Measurements from ENCODE around the gene IGSF3.

IGSF3 gene

GRCh38 chr1:116678732-116679090 is 11.2 kb upstream of the IGSF3 start:
- no peak overlapping the region for H3K4me3 ChIP-seq (ENCODE audit: low read depth in 1 of 2, low read length in 2 of 2)
- TF ChIP-seq CTCF (IDR thresholded peaks at IDR 0.05; ENCODE audit: borderline replicate concordance, extremely low read depth, low read length, poor library complexity, severe bottlenecking) (no peak), EZH2 (IDR thresholded peaks at IDR 0.05; ENCODE audit: borderline replicate concordance, low read depth, low read length, severe bottlenecking) (no peak)
- H3K4me2 ChIP-seq (ENCODE audit: insufficient read depth, low read length): no peak overlapping the region
- no peaks in the 10 kb centered on the region for H3K9me3 ChIP-seq (ENCODE audit: insufficient read depth, low read length, severe bottlenecking)
- H3K9ac ChIP-seq (ENCODE audit: low read depth, low read length): no peak overlapping the region
- no peaks in the 10 kb centered on the region for H3K36me3 ChIP-seq (ENCODE audit: insufficient read depth, low read length)
- no peaks in the 10 kb centered on the region for H3K4me1 ChIP-seq (ENCODE audit: insufficient read depth, low read length)
- no peak overlapping the region for H3K27ac ChIP-seq (ENCODE audit: low read length)
- H3K27me3 ChIP-seq (ENCODE audit: insufficient read depth, low read length, poor library complexity): no peaks in the 10 kb centered on the region
- no peaks in the 10 kb centered on the region for H3K79me2 ChIP-seq (ENCODE audit: insufficient read depth, low read length)
- no peak for ATAC-seq (ENCODE audit: insufficient read depth, low read depth)
- no peak for DNase-seq
- H2AFZ ChIP-seq (ENCODE audit: low read depth, low read length): no peak overlapping the region
- no peaks in the 10 kb centered on the region for H4K20me1 ChIP-seq (ENCODE audit: insufficient read depth, low read length)

GRCh38 chr1:116677474-116678062 is 10.0 kb upstream of the IGSF3 start:
- H3K27me3 ChIP-seq (ENCODE audit: insufficient read depth, low read length, poor library complexity): no peaks in the 10 kb centered on the region
- DNase-seq: no peak
- no peaks in the 10 kb centered on the region for H4K20me1 ChIP-seq (ENCODE audit: insufficient read depth, low read length)
- H3K4me3 ChIP-seq (ENCODE audit: low read depth in 1 of 2, low read length in 2 of 2): no peak overlapping the region
- no peaks in the 10 kb centered on the region for H3K79me2 ChIP-seq (ENCODE audit: insufficient read depth, low read length)
- ATAC-seq (ENCODE audit: insufficient read depth, low read depth): no peak
- no peak overlapping the region for H3K4me2 ChIP-seq (ENCODE audit: insufficient read depth, low read length)
- no peaks in the 10 kb centered on the region for H3K9me3 ChIP-seq (ENCODE audit: insufficient read depth, low read length, severe bottlenecking)
- no peak overlapping the region for H3K27ac ChIP-seq (ENCODE audit: low read length)
- TF ChIP-seq CTCF (IDR thresholded peaks at IDR 0.05; ENCODE audit: borderline replicate concordance, extremely low read depth, low read length, poor library complexity, severe bottlenecking): no peak
- TF ChIP-seq EZH2 (IDR thresholded peaks at IDR 0.05; ENCODE audit: borderline replicate concordance, low read depth, low read length, severe bottlenecking): no peak
- no peak overlapping the region for H2AFZ ChIP-seq (ENCODE audit: low read depth, low read length)
- no peaks in the 10 kb centered on the region for H3K4me1 ChIP-seq (ENCODE audit: insufficient read depth, low read length)
- no peaks in the 10 kb centered on the region for H3K36me3 ChIP-seq (ENCODE audit: insufficient read depth, low read length)
- no peak overlapping the region for H3K9ac ChIP-seq (ENCODE audit: low read depth, low read length)

- no peaks in the 10 kb centered on the region for H3K4me1 ChIP-seq (ENCODE audit: insufficient read depth, low read length)
- no peak overlapping the region for H3K9ac ChIP-seq (ENCODE audit: low read depth, low read length)
- H3K4me3 ChIP-seq (ENCODE audit: low read depth in 1 of 2, low read length in 2 of 2): no peak overlapping the region
- no peaks in the 10 kb centered on the region for H3K79me2 ChIP-seq (ENCODE audit: insufficient read depth, low read length)
- ATAC-seq (ENCODE audit: insufficient read depth, low read depth) (no peak), DNase-seq (no peak)
- no peaks in the 10 kb centered on the region for H3K27me3 ChIP-seq (ENCODE audit: insufficient read depth, low read length, poor library complexity)
- H4K20me1 ChIP-seq (ENCODE audit: insufficient read depth, low read length): no peaks in the 10 kb centered on the region
- H3K9me3 ChIP-seq (ENCODE audit: insufficient read depth, low read length, severe bottlenecking): no peaks in the 10 kb centered on the region
- H3K27ac ChIP-seq (ENCODE audit: low read length): no peak overlapping the region
- TF ChIP-seq CTCF (IDR thresholded peaks at IDR 0.05; ENCODE audit: borderline replicate concordance, extremely low read depth, low read length, poor library complexity, severe bottlenecking) (no peak), EZH2 (IDR thresholded peaks at IDR 0.05; ENCODE audit: borderline replicate concordance, low read depth, low read length, severe bottlenecking) (no peak)
- no peak overlapping the region for H2AFZ ChIP-seq (ENCODE audit: low read depth, low read length)
- H3K36me3 ChIP-seq (ENCODE audit: insufficient read depth, low read length): no peaks in the 10 kb centered on the region
- no peak overlapping the region for H3K4me2 ChIP-seq (ENCODE audit: insufficient read depth, low read length)
Observed at GRCh38 chr1:116676291-116676690, 8.8 kb upstream of the IGSF3 start.

- no peaks in the 10 kb centered on the region for H3K4me1 ChIP-seq (ENCODE audit: insufficient read depth, low read length)
- H3K9ac ChIP-seq (ENCODE audit: low read depth, low read length): no peak overlapping the region
- no peak overlapping the region for H2AFZ ChIP-seq (ENCODE audit: low read depth, low read length)
- H4K20me1 ChIP-seq (ENCODE audit: insufficient read depth, low read length): no peaks in the 10 kb centered on the region
- ATAC-seq (ENCODE audit: insufficient read depth, low read depth) (no peak), DNase-seq (no peak)
- TF ChIP-seq EZH2 (IDR thresholded peaks at IDR 0.05; ENCODE audit: borderline replicate concordance, low read depth, low read length, severe bottlenecking): no peak
- TF ChIP-seq CTCF (IDR thresholded peaks at IDR 0.05; ENCODE audit: borderline replicate concordance, extremely low read depth, low read length, poor library complexity, severe bottlenecking): no peak
- H3K4me2 ChIP-seq (ENCODE audit: insufficient read depth, low read length): no peak overlapping the region
- no peaks in the 10 kb centered on the region for H3K36me3 ChIP-seq (ENCODE audit: insufficient read depth, low read length)
- H3K27ac ChIP-seq (ENCODE audit: low read length): no peak overlapping the region
- H3K27me3 ChIP-seq (ENCODE audit: insufficient read depth, low read length, poor library complexity): no peaks in the 10 kb centered on the region
- H3K9me3 ChIP-seq (ENCODE audit: insufficient read depth, low read length, severe bottlenecking): no peaks in the 10 kb centered on the region
- H3K4me3 ChIP-seq (ENCODE audit: low read depth in 1 of 2, low read length in 2 of 2): no peak overlapping the region
- no peaks in the 10 kb centered on the region for H3K79me2 ChIP-seq (ENCODE audit: insufficient read depth, low read length)
Observed at GRCh38 chr1:116674751-116675150, 7.2 kb upstream of the IGSF3 start.
